HS-27A (cell line): Measurements from ENCODE around the gene EHD2.
"Not testable (repeated sequence)": the region's sequence is repeated elsewhere in the genome, so short reads cannot be mapped to it uniquely, and the experiment has no call there.

Source experiments
- DNase-seq: peaks from one replicate; pipeline ENCODE4 v3.0.0-alpha.2; 2012; ENCODE audit warnings: low read depth, missing footprints

The EHD2 gene

DNA sequence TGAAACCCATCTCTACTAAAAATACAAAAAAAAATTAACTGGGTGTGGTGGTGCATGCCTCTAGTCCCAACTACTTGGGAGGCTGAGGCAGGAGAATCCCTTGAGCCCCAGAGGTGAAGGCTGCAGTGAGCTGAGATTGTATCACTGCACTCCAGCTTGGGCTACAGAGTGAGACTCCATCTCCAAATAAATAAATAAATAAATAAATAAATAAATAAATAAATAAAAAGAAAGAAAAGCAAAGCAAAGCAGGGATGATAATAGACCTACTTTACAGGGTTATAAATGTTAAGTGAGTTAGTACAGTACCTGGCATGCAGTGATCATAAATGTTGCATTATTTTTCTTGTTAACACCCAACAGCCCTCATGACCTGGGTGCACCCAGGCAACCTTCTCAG lies 1.6 kb downstream of the EHD2 start:
- not testable (repeated sequence) for DNase-seq

DNA sequence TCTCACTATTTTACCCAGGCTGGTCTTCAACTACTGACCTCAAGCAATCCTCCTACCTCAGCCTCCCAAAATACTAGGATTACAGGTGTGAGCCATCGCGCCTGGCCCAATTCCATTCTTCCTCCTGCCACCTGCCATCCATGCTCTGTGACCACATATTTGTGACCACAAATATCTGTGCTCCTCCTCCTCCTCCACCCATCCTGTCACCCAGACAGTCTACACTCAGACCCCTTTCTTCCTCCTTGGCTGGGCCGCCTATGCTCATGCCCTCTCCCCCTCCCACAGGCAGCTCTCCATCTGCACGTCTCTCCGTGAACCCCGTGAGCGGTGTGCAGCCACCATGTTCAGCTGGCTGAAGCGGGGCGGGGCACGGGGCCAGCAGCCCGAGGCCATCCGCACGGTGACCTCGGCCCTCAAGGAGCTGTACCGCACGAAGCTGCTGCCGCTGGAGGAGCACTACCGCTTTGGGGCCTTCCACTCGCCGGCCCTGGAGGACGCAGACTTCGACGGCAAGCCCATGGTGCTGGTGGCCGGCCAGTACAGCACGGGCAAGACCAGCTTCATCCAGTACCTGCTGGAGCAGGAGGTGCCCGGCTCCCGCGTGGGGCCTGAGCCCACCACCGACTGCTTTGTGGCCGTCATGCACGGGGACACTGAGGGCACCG lies 3.2 kb downstream of the EHD2 start:
- no peak for DNase-seq

DNA sequence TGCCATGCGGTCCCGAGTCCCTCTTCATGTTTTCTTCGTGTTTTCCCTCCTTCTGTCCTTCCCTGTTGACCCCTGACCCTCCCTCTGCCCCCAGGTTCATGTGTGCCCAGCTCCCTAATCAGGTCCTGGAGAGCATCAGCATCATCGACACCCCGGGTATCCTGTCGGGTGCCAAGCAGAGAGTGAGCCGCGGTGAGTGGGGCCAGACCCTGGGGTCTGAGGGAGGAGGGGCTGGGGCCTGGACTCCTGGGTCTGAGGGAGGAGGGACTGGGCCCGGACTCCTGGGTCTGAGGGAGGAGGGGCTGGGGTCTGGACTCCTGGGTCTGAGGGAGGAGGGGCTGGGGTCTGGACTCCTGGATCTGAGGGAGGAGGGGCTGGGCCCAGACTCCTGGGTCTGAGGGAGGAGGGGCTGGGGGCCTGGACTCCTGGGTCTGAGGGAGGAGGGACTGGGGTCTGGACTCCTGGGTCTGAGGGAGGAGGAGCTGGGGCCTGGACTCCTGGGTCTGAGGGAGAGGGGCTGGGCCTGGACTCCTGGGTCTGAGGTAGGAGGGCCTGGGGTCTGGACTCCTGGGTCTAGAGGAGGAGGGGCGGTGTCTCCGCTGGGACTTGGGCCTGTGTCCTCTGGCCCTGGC lies 5.3 kb downstream of the EHD2 start:
- DNase-seq: not testable (repeated sequence)

DNA sequence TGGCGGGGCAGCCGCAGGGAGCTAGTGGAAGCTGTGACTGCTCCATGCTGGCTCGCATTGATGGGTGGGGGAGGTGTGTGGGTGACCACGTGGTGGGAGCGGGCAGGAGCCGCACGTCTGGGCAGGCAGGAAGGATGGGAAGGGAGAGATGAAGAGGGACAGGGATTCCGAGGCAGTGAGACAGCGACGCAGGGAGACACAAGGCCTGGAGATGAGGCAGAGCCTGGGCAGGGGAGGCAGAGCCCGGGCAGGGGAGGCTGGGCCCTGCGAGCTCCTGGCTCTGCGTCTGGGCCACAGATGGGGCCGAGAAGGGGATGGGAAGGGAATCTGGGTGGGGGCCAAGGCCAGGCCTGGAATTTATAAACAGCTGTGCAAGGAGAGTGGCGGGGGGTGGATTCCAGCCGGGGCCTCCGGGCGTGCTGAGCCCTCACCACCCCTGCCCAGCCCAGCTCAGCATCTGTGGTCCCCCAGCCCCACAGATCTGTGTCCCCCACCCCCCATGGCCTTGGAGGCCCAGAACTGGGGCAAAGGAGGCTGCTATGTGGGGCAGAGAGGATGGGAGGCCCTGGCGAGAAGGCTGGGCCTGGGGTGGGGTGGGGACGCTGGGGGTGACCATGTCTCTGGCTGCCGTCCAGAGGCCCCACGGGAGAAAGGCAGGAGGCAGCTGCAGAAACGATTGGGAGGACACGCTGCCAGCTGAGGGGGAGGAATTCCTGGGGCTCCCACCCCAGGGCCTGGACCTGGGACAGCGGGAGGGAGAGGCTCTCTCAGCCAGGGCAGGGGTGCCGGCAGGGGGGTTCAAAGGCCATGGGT lies 6.0 kb downstream of the EHD2 start:
- peak; percentile 97 for DNase-seq

DNA sequence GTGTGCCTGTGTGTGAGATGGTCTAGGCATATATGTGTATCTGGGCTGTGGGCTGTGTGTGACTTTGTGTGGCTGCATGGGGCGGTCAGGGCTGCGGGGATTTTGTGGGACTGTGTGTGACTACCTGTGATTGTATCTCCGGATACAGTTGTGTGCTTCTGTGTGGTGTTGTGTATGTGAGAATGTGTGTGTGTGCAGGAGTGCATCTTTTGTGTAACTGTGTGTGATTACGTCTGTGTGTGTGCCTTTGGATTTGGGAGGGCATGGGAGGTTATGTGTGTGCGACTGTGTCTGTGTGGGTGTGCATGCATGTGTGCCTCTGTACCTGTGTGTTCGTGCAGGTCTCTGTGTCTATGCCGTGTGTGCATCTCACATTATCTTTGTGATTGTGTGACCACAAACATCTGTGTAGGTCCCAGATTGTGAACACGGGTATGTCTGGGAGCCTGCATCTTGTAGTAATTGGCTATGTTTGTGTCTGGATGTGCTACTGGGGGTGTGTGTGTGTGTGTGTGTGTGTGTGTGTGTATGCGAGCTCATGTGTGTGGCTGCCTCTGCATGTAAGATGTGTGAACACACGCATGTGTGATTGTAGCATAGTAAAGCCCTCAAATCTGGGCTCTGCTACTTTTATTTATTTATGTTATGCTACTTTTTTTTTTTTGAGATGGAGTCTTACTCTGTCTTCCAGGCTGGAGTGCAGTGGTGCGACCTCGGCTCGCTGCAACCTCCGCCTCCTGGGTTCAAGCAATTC lies 7.6 kb downstream of the EHD2 start:
- DNase-seq: no peak

DNA sequence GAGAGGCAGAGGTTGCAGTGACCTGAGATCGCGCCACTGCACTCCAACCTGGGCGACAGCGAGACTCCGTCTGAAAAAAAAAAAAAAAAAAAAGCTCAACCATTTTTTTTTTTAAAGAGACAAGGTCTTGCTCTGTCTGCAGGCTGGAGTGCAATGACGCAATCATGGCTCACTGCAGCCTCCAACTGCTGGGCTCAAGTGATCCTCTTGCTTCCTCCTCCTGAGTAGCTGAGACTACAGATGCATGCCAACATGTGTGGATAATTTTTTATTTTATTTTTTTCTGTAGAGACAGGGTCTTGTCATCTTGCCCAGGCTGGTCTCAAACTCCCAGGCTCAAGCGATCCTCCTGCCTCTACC lies 10.3 kb downstream of the EHD2 start:
- no peak for DNase-seq

DNA sequence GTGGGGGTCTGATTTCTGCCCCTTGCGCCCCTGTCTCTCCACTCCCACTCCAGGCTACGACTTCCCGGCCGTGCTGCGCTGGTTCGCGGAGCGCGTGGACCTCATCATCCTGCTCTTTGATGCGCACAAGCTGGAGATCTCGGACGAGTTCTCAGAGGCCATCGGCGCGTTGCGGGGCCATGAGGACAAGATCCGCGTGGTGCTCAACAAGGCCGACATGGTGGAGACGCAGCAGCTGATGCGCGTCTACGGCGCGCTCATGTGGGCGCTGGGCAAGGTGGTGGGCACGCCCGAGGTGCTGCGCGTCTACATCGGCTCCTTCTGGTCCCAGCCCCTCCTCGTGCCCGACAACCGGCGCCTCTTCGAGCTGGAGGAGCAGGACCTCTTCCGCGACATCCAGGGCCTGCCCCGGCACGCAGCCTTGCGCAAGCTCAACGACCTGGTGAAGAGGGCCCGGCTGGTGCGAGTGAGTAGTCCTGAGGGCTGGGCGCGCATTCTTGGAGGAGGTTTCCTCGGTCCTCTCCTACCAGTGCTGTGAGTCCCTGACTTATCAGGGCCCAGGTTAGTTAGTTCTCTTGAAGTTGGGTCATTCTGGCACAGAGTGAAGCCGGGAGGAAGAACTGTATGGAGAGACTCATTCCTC lies 12.7 kb downstream of the EHD2 start:
- no peak for DNase-seq

DNA sequence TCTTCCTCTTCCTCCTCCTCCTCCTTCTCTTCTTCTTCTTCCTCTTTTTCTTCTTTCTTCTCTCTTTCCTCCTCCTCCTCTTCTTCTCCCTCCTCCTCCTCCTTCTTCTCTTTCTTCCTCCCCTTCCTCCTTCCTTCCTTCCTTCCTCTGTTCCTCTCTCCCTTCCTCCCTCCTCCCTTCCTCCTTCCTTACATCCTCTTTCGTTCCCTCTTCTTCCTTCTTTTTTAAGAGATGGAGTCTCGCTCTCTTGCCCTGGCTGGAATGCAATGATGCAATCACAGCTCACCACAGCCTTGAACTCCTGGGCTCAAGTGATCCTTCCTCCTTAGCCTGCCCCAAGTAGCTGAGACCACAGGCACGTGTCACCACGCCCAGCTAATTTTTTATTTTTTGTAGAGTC lies 13.2 kb downstream of the EHD2 start:
- DNase-seq: peak; percentile 61

DNA sequence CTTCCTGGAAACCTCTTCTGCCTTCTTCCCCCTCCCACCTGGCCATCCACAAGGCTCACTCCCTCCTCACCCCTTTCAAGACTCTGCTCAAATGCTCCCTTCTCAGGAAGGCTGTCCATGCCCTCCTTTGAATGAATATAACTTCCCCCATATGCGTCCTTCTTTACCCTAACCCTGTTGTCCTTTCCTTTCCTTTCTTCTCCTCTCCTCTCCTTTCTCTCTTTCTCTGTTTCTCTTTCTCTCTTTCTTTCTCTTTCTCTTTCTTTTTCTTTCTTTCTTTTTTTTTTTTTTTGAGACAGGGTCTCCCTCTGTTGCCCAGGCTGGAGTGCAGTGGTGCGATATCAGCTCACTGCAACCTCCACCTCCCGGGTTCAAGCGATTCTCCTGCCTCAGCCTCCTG lies 15.1 kb downstream of the EHD2 start:
- not testable (repeated sequence) for DNase-seq

DNA sequence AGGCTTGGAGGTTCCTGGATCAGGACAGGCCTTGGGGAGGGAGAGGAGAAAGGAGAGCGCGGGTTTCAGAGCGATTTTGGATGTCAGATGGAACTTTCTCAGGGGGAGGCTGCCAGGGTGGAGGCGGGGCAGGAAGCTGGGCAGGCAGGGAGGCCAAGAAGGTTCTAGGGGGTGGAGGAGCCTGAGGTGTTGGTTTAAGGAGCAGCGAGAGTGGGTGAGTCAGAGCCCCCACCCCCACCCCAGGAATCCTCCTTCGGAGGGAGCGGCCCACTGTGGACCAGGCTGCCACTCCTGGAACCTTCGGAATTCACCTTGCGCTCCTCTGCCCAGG lies 16.2 kb downstream of the EHD2 start:
- DNase-seq: peak; percentile 79

DNA sequence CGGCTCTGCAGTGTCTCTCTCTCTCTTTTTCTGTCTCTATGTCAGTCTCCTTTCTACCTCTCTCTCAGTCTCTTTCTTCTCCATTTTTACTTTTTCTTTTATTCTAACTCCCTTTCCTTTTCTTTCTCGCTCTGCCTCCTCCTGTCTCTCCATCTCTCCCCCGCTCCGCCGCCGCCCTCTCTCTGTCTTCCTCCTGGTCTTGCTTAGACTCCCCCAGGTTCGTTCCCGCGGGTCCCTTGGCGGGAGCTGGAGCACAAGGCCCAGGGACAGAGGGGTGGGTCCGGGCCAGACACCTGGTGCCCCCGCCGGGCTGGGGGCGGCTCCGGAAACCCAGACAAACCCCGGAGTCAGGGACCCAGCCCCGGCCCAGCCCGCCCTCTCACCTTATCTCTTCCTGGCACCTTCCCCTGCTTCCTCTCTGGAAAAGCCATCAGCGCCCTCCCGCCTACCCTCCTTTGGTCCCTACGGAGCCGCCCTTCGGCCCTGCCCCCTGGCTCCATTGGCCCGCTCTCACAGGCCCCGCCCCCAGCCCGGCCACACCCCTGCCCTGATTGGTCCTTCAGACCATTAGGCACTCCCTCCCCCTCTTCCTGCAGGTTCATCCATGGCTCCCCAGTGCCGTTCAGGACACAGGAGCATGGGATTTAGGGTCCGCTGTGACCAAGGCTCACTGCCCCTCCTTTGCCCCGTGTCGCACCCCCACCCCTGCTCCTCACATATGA lies 16.7 kb downstream of the EHD2 start:
- no peak for DNase-seq

DNA sequence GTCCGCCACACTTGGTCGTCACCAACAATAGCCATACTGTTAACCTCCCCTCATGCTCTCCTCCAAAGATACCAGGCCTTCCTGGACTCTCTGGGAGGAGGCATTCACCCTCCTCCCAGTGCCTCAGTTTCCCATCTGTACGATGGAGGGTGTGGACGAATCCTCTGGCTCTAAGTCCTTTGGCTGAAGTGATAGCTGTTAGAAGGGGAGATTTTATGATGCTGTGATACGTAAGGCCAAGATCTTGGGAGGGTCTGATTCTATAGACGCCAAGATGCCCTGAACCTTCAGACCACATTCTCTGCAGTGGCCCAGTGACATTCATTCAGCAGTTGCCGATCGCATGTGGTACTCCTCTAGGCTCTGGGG lies 17.3 kb downstream of the EHD2 start:
- no peak for DNase-seq

DNA sequence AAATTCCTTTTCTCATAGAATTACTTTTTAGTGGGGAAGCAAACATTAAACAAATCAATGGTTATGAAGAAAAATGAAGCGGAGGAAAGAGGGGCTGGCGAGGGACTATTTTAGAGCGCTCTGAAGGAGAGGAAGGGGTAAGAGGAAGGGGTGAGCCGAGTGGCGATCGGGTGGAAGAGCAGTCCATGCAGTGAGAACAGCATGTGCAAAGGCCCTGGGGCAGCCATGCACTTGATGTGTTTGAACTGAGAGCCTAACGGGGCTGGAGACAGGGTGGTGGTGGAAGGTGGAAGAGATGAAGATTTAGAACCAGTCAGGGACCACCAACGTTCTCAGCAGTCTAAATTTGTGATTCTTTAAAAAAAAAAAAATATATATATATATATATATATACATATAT lies 17.7 kb downstream of the EHD2 start:
- DNase-seq: no peak

DNA sequence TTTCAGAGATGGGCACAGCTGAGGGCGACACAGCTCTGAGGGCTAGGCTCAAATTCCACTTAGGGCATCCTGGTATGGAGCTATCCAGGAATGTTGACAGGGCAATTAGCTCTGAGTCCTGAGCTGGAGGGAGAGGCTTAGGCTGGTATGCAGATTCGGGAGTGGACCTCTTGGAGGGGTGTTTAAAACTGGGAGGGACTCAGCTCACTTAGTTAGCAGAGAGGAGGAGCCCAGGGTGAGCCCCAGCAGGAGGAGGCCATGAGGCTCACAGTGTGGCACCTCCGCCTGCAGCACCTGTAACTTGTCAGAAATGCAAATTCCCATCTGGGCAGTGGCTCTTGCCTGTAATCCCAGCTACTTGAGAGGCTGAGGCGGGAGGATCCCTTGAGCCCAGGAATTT lies 21.9 kb downstream of the EHD2 start:
- no peak for DNase-seq

DNA sequence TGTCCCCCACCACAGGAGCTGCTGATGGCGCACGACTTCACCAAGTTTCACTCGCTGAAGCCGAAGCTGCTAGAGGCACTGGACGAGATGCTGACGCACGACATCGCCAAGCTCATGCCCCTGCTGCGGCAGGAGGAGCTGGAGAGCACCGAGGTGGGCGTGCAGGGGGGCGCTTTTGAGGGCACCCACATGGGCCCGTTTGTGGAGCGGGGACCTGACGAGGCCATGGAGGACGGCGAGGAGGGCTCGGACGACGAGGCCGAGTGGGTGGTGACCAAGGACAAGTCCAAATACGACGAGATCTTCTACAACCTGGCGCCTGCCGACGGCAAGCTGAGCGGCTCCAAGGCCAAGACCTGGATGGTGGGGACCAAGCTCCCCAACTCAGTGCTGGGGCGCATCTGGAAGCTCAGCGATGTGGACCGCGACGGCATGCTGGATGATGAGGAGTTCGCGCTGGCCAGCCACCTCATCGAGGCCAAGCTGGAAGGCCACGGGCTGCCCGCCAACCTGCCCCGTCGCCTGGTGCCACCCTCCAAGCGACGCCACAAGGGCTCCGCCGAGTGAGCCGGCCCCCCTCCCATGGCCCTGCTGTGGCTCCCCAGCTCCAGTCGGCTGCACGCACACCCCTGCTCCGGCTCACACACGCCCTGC lies 27.8 kb downstream of the EHD2 start:
- DNase-seq: no peak

DNA sequence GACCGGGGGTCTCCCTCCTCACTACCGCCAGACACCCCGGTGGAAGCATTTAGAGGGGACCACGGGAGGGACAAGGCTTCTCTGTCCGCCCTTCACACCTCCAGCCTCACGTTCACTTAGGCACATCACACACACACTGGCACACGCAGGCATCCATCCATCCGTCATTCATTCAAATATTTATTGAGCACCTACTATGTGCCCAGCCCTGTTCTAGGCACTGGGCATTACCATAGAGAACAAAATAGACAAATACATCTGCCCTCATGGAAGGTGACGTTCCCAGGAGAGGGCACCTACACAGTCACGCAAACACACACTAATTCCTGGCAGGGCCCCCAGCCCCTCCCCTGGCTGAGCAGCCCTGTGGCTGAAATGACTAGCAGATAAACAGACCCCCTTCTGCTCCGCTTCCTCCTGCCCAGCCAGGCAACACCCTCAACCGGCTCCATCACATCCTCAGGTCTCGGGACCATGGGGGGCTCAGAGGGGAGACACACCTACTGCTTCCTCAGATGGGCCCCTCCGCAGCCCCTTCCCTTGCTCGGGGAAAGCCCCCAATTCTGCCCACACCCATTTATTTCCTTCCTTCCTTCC lies 28.4 kb downstream of the EHD2 start:
- DNase-seq: no peak

DNA sequence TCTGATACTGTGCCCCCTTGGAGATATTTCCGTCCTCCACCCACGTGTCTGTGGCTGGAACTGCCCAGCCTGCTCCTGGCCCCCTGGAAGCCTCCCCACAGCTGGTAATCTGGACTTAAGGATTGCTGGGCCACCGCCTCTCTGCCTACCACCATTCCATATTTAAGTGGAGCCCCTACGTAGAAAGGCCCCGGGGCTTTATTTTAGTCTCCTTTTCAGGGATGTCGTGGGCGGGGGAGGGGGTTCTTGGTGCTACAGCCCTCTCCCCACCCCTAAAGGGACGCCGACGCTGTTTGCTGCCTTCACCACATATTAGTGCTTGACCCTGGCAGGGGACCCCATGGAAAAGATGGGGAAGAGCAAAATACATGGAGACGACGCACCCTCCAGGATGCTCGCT lies 29.4 kb downstream of the EHD2 start:
- no peak for DNase-seq

DNA sequence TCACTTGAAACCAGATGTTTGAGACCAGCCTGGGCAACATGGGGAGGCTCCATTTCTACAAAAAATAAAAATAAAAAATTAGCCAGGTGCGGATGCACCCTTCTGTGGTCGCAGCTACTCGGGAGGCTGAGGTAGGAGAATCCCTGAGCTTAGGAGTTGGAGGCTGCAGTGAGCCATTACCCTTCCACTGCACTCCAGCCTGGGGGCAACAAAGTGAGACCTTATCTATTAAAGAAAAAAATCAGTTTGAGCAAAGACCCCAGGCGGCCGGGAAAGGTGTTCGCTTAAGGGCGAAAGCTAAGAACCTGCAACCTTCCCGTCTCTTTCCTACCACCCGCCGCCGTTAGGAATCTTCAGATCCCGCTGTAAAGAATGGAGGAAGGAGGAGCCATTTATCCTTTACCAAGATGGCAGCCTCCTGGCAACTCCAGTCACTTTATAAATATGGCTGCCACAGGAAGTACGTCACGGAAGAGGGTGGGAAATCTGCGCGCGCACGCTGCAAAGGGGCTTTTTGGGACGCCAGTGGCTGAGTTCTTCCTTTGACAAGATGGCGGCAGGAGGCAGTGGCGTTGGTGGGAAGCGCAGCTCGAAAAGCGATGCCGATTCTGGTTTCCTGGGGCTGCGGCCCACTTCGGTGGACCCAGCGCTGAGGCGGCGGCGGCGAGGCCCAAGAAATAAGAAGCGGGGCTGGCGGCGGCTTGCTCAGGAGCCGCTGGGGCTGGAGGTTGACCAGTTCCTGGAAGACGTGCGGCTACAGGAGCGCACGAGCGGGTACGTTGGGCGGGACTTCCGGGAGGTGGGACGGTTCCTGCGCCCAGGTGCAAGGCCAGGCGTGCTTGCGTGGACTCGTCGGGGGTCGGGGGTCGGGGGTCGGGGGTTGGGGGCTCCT lies 32.0 kb downstream of the EHD2 start, which contains the start of gene NOP53:
Gene NOP53 (plus strand): TSS at position 537 of the 892 bp plus-strand sequence. CDS start 14 bp downstream, at position 551.
- DNase-seq: peak; percentile 94

DNA sequence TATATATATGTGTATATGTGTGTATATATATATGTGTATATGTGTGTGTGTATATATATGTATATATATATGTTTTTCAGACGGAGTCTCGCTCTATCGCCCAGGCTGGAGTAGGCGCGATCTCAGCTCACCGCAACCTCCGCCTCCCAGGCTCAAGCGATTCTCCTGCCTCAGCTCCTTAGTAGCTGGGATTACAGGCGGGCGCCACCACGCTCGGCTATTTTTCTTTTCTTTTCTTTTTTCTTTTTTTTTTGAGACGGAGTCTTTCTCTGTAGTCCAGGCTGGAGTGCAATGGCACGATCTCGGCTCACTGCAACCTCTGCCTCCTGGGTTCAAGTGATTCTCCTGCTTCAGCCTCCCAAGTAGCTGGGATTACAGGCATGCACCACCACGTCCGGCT lies 32.9 kb downstream of the EHD2 start:
- DNase-seq: not testable (repeated sequence)
